GM10248 (cell line): ENCODE data around the gene LRRN2.

Experiments
- CTCF ChIA-PET: fragments of 300-600 bp; sonication (Branson Sonifier 250); formaldehyde crosslinking; extraction: SDS; loops from one replicate; lab custom pipeline; 2021; ENCODE audit warnings: antibody characterized with exemption; lab: Yijun Ruan, JAX
- POLR2A ChIA-PET: fragments of 350-650 bp; sonication (Branson Sonifier 250); formaldehyde crosslinking; extraction: SDS; loops from one replicate; lab custom pipeline; 2020; ENCODE audit warnings: antibody characterized with exemption; lab: Yijun Ruan, JAX
- DNase-seq: peaks from one replicate; pipeline ENCODE4 v3.0.0; 2012; ENCODE audit errors: extremely low spot score
- TF ChIP-seq, protein P1 (sequence below): IDR thresholded peaks from 2 replicates; pipeline ENCODE4 v1.5.1; 2012; ENCODE audit warnings: mild to moderate bottlenecking, low read depth; ENCODE audit errors: extremely low read depth, missing control alignments, control extremely low read depth

LRRN2 gene

DNA sequence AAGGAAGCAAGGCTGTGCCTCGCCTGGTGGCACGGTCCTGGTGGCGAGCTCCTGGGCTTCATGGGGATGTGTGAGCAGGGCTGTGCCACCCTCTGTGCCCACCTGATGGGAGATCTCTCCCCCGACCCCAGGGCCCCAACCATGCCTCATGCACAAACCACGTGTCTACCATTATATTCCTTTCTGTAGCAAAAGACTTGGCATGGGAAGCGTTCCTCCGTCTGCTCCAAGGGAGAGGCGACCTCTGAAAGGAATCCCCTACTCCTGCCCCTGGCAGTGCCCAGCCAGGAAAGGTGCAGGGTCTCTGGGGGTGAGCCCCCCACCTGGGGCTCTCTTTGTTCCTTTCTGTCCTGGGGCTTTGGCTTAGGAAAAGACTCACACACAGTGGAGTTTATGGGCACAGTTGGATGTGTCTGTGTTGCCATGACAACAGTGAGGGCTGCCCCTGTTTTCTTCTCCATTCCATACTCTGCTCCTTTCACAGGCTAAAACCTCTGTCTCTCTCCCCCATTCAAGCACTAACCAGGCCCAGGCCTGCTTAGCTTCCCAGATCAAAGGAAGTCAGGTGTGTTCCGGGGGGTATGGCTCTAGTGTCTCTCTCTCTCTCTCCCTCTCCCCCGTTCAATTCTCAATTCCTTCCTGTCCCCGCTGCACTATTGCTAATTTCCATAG, 21.4 kb upstream of the LRRN2 start:
- TF ChIP-seq, protein P1, sequence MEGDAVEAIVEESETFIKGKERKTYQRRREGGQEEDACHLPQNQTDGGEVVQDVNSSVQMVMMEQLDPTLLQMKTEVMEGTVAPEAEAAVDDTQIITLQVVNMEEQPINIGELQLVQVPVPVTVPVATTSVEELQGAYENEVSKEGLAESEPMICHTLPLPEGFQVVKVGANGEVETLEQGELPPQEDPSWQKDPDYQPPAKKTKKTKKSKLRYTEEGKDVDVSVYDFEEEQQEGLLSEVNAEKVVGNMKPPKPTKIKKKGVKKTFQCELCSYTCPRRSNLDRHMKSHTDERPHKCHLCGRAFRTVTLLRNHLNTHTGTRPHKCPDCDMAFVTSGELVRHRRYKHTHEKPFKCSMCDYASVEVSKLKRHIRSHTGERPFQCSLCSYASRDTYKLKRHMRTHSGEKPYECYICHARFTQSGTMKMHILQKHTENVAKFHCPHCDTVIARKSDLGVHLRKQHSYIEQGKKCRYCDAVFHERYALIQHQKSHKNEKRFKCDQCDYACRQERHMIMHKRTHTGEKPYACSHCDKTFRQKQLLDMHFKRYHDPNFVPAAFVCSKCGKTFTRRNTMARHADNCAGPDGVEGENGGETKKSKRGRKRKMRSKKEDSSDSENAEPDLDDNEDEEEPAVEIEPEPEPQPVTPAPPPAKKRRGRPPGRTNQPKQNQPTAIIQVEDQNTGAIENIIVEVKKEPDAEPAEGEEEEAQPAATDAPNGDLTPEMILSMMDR: no peak
- ChIA-PET CTCF (interaction anchor here (1.4 kb wide), 1 partner anchor 100 kb away, joined by 3 read pairs; no protein-coding TSS in a partner anchor), POLR2A (no interaction called here)
- no peak for DNase-seq

DNA sequence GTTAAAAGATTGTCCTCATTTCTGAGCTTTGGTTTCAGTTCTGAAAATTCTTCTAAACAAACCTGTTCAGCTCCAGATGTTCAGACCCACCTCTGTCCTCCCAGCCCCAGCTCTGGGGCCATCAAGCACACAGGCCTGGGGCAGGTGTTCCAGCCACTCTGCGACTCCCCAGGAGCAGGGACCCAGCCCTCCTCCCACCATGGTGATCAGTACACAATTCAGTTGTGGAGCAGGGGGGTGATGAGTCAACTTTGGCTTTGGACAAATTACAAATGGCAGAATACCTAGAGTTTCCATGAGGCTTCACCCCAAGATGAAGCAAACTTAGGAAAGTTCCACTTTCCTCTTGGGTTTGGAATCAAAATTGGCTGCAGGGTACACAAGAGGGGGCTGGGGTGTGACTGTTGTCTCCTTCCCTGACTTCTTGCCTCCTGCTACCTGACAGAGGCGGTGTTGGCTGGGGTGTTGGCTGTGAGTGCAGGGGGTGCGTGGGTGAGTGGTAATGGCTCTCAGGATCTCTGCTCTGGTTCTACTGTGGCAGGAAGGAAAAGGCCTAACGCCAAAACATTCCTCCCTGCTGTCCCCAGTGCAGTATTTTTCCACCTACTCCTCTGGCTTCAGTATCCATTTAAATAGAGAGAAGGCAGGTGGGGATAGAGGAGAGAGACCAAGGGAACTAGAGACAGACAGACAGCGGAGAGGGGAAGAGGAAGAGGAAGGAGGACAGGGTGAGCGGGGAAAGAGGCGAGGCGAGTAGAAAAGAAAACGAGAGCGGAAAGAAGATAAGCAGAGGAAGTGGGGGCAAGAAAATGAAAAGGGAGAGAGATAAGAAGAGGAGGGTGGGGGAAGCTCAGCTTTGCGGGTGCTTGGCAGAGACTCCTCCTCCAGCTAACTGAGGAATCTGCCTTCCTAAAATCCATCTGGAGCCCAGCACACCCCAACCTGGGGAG, 20.6 kb upstream of the LRRN2 start:
- ChIA-PET CTCF (interaction anchor here (0.9 to 1.4 kb wide), 3 partner anchors 41 to 102 kb away, joined by 3 read pairs; no protein-coding TSS in a partner anchor), POLR2A (no interaction called here)
- TF ChIP-seq, protein P1: no peak
- DNase-seq: no peak

DNA sequence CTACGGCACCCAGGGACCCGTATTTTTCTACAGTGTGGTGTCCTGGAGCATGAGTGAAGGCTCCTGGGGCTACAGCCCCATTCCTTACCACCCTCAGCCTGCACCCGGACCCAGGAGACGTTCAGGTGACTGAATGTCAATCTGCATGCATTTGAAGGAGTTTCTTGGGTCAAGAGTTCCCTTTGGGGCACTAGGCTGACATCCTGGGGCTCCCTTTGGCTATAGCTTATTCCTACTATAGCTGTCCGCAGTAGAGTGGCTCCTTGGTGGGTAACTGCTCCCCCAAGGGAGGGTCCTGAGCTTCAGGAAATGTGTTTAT, 19.9 kb upstream of the LRRN2 start:
- TF ChIP-seq, protein P1: no peak
- CTCF ChIA-PET: interaction anchor here (0.9 to 1.4 kb wide), 3 partner anchors 42 to 102 kb away, joined by 3 read pairs; no protein-coding TSS in a partner anchor
- no peak for DNase-seq
- POLR2A ChIA-PET: no interaction called here

DNA sequence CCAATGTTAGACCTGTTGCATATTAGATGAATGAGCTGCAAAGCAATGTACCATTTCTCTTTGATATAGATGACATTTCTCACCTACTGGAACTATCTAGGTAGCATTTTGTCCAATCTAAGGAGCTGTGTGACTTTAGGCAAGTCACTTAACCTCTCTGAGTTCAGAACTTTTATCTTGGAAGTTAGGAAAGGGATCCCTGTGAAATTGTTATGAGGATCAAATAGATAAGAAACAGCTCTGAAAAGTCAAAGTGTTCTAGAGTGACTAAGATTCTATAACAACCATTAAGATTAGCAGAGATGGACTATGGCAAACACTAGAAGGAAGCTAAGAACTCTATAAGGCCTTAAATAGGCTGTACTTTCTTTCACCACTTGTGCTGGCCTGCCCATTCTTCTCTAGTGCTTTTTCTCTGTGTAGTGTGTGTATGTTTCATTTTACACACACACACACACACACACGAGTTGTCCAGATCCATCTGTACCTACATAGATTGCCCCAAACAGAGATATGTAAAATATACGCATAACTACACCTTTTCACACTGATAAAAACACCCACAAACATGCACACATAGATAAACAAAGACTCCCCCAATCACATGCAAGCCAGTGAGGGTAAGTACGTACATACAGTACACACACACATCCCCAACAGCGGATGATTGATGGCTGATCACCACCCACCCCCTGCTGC, 19.4 kb upstream of the LRRN2 start:
- ChIA-PET CTCF (interaction anchor here (0.7 to 1.5 kb wide), 3 partner anchors 17 to 102 kb away, joined by 3 to 5 read pairs (median 3); no protein-coding TSS in a partner anchor), POLR2A (no interaction called here)
- TF ChIP-seq, protein P1: no peak
- no peak for DNase-seq

DNA sequence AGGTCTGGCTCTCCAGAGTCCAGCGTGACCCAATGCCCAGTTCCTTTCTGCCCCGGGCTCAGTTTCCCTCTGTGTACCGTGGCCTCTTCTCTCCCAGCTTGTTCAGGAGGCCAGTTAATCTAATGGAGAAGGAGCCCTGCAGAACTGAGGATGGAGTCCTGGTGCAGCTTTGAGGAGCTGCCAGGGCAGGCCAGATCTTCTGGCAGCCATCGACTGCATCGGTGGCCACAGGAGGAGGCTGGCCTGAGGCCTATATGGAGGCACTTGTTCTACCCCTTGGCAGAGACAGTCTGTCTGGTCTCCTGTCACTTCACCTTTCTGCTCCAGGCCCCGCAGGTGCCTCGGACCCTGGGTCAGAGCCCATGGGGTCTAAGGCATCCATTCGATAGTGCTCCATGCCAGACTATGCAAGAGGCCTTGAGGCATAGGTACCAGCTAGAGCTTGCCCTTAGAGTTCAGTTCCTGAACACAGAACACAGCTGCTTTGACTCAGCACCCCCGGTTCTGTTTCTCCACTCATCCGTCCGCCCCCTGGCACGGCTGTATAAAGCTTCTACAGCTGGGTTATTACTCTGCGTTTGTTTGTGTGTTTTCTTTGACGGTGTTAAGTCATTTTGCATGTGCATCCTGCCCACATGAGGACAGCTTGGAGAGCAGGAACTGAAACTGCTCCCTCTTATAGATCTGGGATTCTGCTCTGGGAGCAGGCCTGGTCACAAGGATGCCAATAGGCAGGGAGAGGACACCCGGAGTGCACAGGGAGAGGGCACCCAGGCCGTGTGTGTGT, 18.5 kb upstream of the LRRN2 start:
- CTCF ChIA-PET: interaction anchor here (1.0 to 1.5 kb wide), 3 partner anchors 43 to 138 kb away, joined by 3 to 5 read pairs (median 4); no protein-coding TSS in a partner anchor
- no peak for DNase-seq
- POLR2A ChIA-PET: no interaction called here
- TF ChIP-seq, protein P1: no peak
